Lower leg skin (tissue), 4 donors: ENCODE data around the gene GSTT2. TPM values are rescaled to one million over a fixed set of nuclear protein-coding genes. Genes with fewer than 3 reads are reported as not detected.
"Not testable (repeated sequence)": the region's sequence is repeated elsewhere in the genome, so short reads cannot be mapped to it uniquely, and the experiment has no call there.

Source experiments
- DNase-seq, 2 donors: peaks; one replicate each; pipeline ENCODE4 v3.0.0-alpha.2; 2019; ENCODE audit warnings: low spot score in 2 of 2
- H3K4me3 ChIP-seq: fragments of 200-600 bp; sonication (generic); 2 replicates; pipeline ENCODE4 v1.5.1; 2017; ENCODE audit warnings: mild to moderate bottlenecking, low read depth; ENCODE audit not compliant: poor library complexity, severe bottlenecking
- POLR2A ChIP-seq, 2 donors: fragments of 450-650 bp; IDR thresholded peaks; one replicate each; pipeline ENCODE4 v1.6.1; 2016 to 2017; ENCODE audit warnings: antibody characterized with exemption in 2 of 2, mild to moderate bottlenecking in 1 of 2, moderate library complexity in 1 of 2
- WGBS, 2 donors: methylation state at CpG; one replicate each; pipeline ENCODE4 v1.1.5; 2018; 5-methylcytosine and 5-hydroxymethylcytosine counted together
- intact Hi-C: fragments of 100-400 bp; cut with DNase I; formaldehyde crosslinking; loops from one replicate; pipeline ENCODE4 v1.15.0; 2023; ENCODE audit warnings: low total_unique reads
- total RNA-seq, 4 donors: library from RNA; depleted of rRNA; stranded (reverse); fragments of >200 nt; gene quantifications; one replicate each; pipeline ENCODE4 v1.1.0, GENCODE V29; 2016
- TF ChIP-seq, protein P1 (sequence below), 3 donors: fragments of 450-650 bp; IDR thresholded peaks; one replicate each; pipeline ENCODE4 v1.5.1; 2016; ENCODE audit warnings: antibody characterized with exemption in 3 of 3, mild to moderate bottlenecking in 3 of 3, moderate library complexity in 2 of 3

The GSTT2 gene
- total RNA-seq, 4 donors from 2014 or later, result 0.88 to 1.4 TPM; not detected in 2

DNA sequence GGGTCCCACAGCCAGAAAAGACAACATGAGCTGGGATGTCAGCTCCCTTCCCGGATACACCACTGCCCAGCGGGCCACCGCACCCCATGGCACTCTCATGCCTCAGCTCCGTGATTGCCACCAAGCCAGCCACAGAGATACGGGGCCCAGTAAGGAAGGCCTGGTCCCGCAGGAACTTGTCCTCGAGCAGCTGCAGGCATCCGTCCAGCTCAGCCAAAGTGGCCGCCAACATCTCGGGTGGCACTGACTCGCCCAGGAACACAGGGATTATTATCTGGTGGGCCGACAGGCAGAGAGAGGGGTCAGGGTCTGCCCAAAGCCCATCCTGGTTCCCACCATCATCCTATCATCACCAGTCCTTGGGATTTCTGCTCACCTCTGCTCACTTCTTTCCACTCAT is 2.6 kb upstream of the GSTT2 start:
- DNase-seq, intact Hi-C loops, H3K4me3 ChIP-seq: not testable (repeated sequence)
- 87% methylated on average over 3 of the region's 12 CpGs; no CpG with 5 or more reads in 1 of the 2 donors for WGBS, 2 donors

DNA sequence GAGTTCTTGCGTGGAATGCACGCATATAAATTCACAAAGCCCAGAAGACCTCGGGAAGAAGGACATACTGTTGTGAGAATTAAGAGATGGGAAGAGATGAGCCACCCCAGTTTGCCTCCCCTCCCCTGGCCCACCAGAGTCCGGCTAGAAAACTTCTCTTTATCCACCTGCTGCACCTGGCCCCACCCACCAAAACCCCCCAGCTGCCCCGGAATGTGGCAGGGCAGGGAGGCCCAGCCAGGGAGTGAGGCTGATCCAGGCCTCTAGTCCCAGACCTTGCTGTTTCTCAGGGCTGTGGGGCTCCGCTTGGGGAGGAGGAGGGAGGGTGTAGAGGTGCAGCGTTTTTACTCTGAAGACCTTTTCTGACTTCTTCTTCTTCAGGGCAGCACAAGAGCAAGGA is 633 bp downstream of the GSTT2 start:
- peak in 1 of 2 donors; percentile 68 for DNase-seq
- H3K4me3 ChIP-seq, intact Hi-C loops: not testable (repeated sequence)
- WGBS, 2 donors, result 18% methylated on average over 4 of the region's 7 CpGs; no CpG with 5 or more reads in 1 of the 2 donors

DNA sequence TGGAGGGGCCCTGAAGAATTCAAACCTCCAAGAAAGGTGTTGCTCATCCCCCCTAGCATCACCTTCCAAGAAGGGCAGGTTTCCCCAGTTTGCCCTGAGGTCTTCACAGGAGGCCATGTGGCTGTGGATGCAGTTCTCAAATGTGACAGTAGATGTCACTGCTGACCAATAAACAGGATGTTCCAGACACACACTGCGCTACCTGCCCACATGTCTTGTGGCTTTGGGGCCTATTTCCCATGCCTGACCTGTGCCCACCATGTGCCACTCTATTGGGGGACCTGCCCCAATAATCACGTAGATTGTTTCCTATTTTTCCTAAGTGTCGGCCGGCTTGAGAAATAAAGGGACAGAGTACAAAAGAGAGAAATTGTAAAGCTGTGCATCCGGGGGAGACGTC is 4.5 kb downstream of the GSTT2 start:
- no peak overlapping the region for H3K4me3 ChIP-seq
- 43 to 50% methylated on average over 5 of the region's 6 CpGs for WGBS, 2 donors
- DNase-seq, result no peak
- TF ChIP-seq POLR2A (IDR thresholded peaks at IDR 0.05), result no peak
- TF ChIP-seq, protein P1, sequence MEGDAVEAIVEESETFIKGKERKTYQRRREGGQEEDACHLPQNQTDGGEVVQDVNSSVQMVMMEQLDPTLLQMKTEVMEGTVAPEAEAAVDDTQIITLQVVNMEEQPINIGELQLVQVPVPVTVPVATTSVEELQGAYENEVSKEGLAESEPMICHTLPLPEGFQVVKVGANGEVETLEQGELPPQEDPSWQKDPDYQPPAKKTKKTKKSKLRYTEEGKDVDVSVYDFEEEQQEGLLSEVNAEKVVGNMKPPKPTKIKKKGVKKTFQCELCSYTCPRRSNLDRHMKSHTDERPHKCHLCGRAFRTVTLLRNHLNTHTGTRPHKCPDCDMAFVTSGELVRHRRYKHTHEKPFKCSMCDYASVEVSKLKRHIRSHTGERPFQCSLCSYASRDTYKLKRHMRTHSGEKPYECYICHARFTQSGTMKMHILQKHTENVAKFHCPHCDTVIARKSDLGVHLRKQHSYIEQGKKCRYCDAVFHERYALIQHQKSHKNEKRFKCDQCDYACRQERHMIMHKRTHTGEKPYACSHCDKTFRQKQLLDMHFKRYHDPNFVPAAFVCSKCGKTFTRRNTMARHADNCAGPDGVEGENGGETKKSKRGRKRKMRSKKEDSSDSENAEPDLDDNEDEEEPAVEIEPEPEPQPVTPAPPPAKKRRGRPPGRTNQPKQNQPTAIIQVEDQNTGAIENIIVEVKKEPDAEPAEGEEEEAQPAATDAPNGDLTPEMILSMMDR (IDR thresholded peaks at IDR 0.05), result no peak
- intact Hi-C loops, result no loop called here

DNA sequence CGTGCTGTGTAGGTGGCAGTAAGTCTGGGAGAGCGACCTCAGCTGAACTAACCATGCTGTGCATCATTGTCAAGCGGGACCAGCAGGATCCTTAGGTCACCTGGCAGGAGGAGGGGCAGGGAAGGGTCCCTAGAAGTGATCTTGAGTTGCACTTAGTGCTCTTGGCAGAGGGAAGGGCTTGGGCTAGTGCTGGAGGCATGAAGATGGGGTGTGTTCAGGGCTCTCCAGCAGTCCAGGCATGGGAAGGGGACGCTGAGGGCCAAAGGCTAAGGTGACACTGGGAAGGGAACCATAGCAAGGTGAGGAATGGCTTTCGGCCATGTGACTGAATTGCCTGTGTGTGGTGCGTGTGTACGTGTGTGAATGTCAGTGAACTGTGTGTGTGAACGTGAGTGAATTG is 6.2 kb downstream of the GSTT2 start:
- DNase-seq, intact Hi-C loops, H3K4me3 ChIP-seq: not testable (repeated sequence)
- 85 to 88% methylated on average over 8 of the region's 8 CpGs for WGBS, 2 donors

DNA sequence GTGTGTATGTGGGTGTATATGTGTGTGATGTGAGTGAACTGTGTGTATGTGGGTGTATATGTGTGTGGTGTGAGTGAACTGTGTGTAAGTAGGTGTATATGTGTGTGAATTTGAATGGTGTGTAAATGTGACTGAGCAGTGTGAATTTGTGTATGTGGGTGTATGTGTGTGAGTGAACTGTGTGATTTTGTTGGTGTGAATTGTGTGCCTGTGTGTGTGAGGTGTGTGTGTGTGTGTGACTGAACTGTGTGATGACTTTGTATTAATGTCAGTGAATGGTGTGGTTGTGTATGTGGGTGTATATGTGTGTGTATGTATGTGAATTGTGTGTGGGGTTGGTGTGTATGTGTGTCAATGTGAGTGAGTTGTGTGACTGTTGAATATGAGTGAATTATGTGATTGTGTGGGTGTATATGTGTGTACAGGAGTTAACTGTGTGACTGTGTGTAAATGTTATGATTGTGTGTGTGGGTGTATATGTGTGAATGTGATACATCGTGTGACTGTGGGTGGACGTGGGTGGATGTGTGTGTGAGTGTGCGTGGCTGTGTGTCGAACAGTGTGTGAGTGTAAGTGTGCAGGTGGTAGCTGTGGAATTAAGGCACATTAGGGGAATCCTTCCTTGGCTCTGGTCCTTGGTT is 6.7 kb downstream of the GSTT2 start:
- DNase-seq, intact Hi-C loops, H3K4me3 ChIP-seq: not testable (repeated sequence)
- WGBS, 2 donors, result 56 to 79% methylated on average over 4 of the region's 4 CpGs

DNA sequence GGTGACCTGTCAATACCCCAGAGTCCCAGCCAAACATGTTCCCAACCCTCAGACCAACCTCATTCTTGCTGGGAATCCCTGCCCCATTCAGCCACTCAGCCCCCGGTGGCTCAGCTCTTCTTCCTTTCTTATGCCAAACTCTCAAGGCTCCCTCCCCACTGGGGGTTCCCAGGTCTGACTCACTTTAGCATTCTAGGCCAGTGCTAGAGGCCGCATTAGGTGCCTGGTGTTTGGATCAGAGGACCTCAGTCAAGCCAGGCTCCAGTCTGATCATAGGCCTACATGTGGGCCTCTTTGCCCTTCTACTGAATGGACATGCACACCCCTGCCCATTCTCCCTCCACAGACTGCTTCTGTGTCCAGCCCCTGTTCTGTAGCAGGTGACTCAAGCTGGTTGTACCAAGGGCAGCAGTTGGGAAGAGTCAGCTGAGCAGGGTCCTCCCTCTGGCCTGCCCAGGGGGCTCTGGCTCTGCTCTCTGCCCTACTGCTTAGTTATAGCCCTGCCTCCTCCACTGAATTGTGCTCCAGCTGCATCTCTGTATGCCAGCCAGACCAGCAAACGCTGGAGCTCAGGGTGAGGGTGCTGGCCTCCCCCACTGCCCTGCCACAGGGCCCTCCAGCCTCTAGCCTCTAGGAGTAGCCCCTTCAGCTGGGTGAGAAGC is 9.8 kb downstream of the GSTT2 start:
- 59 to 64% methylated on average over 2 of the region's 3 CpGs for WGBS, 2 donors
- intact Hi-C loops, H3K4me3 ChIP-seq: not testable (repeated sequence)

DNA sequence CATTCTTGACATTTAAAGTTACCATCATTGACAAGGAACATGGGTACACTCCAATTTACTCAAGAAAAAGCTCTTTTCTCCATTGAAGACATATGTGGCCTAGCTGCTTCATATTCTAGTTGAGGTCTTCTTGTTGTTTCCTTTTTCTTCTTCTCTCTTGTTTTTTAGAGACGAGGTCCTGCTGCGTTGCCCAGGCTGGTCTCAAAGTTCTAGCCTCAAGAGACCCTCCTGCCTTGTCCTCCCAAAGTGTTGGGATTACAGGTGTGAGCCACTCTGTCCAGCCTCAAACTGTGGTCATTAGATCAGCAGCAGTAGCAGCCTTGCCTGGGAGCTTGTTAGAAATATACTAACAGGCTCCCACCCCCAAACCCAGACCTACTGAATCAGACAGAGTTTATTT is 13.1 kb downstream of the GSTT2 start:
- DNase-seq, H3K4me3 ChIP-seq, intact Hi-C loops: not testable (repeated sequence)
- 55 to 85% methylated on average over 2 of the region's 2 CpGs for WGBS, 2 donors

More for the DNA sequence above, 9.8 kb downstream of the GSTT2 start:
- DNase-seq, result not testable (repeated sequence)

DNA sequence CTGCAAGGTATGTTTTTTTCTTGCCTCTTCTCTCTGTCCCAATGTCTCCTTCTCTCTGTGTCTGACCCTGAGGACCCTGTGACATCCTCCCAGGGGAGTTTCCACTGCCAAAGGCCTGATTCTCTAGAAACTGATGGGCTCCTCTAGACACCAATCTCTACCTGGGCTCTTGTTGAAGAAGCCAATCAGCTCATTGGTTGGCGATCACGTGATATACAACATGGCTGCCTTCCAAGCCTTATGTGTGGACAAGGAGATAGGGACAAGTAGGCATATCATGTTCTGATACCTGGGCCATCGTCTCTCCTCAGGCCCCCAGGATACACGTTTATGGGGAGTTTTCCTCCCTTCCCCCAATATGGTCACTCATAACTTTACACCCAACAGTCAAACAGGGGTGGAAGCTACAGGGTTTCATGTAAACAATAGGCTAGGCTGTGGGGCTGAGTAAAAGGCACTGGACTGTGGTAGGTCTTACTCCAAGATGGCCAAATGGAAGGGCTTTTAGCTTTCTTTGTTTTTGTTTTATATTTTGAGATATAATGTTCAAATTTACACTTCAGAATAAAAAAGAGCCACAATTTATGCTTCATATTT is 13.7 kb downstream of the GSTT2 start:
- H3K4me3 ChIP-seq, DNase-seq, intact Hi-C loops: not testable (repeated sequence)
- WGBS, 2 donors, result 67 to 76% methylated on average over 4 of the region's 4 CpGs

DNA sequence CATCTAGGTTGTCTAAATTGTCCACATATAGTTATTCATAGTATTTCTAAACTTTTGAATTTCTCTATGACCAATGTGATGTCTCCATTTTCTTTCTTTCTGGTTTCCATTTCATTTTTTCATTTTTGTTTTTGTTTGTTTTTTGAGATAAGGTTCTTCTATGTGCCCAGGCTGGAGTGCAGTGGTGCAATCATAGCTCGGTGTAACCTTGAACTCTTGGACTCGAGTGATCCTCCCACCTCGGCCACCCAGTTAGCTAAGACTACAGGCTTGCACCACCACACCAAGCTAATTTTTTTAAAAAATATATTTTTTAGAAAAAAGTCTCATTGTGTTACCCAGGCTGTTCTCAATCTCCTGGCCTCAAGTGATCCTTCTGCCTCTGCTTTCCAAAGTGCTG is 17.2 kb downstream of the GSTT2 start:
- intact Hi-C loops, result no loop called here
- DNase-seq, result no peak
- TF ChIP-seq, protein P1 (IDR thresholded peaks at IDR 0.05), result no peak
- no peak for TF ChIP-seq POLR2A (IDR thresholded peaks at IDR 0.05)
- 94 to 99% methylated on average over 3 of the region's 3 CpGs for WGBS, 2 donors
- no peak overlapping the region for H3K4me3 ChIP-seq

DNA sequence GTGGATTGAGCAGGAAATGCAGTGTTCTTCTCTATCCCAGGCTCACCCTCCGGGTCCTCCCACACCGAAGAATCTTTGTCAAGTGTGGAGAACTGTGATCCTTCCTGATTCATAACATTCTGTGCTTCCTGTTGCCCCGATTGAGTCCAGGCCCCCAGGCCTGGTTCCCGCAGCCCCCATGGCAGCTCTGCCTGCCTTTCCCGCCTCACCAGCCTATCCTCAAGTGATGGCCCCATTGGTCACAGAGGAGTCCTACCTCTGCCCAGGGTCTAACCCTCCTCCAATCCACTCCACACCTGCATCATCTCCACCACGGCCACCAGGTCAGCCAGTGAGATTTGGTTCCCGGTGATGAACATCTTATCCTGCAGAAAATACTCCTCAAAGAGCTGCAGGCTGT is 19.8 kb downstream of the GSTT2 start:
- 74 to 79% methylated on average over 7 of the region's 7 CpGs for WGBS, 2 donors
- DNase-seq, result not testable (repeated sequence)

More for the DNA sequence above, 19.8 kb downstream of the GSTT2 start:
- intact Hi-C loops, H3K4me3 ChIP-seq: not testable (repeated sequence)
